KMS-11 (cell line): ENCODE measurements around the gene CCDC201.
"Not testable (repeated sequence)": the region's sequence is repeated elsewhere in the genome, so short reads cannot be mapped to it uniquely, and the experiment has no call there.

Source experiments
- H2AFZ ChIP-seq: fragments of 200-600 bp; sonication (generic); 2 replicates; pipeline ENCODE4 v1.6.1; 2016; ENCODE audit warnings: antibody characterized with exemption, mixed run types, low read depth
- H3K27ac ChIP-seq: fragments of 200-600 bp; sonication (generic); 2 replicates; pipeline ENCODE4 v1.6.1; 2016; ENCODE audit warnings: mild to moderate bottlenecking, mixed run types
- H3K27me3 ChIP-seq: fragments of 200-600 bp; sonication (generic); 2 replicates; pipeline ENCODE4 v1.6.1; 2017; ENCODE audit warnings: mild to moderate bottlenecking, low read depth, mixed run types, moderate library complexity; ENCODE audit not compliant: insufficient read depth
- H3K36me3 ChIP-seq: fragments of 200-600 bp; sonication (generic); 2 replicates; pipeline ENCODE4 v1.6.1; 2017; ENCODE audit warnings: mild to moderate bottlenecking, mixed run types; ENCODE audit not compliant: insufficient read depth
- H3K4me1 ChIP-seq: fragments of 200-600 bp; sonication (generic); 2 replicates; pipeline ENCODE4 v1.6.1; 2016; ENCODE audit warnings: mild to moderate bottlenecking, low read depth, mixed run types; ENCODE audit not compliant: poor library complexity, severe bottlenecking
- H3K4me2 ChIP-seq: fragments of 200-600 bp; sonication (generic); 2 replicates; pipeline ENCODE4 v1.7.0; 2016; ENCODE audit warnings: mild to moderate bottlenecking, mixed run types
- H3K4me3 ChIP-seq: fragments of 200-600 bp; sonication (generic); IDR thresholded peaks from 2 replicates; pipeline ENCODE4 v1.6.1; 2017; ENCODE audit warnings: low read depth, low read length, mixed read lengths; ENCODE audit not compliant: insufficient read depth
- H3K79me2 ChIP-seq: fragments of 200-600 bp; sonication (generic); 2 replicates; pipeline ENCODE4 v1.6.1; 2016; ENCODE audit warnings: low read depth, mixed run types; ENCODE audit not compliant: insufficient read depth
- H3K9ac ChIP-seq: fragments of 200-600 bp; sonication (generic); 2 replicates; pipeline ENCODE4 v1.6.1; 2016; ENCODE audit warnings: mild to moderate bottlenecking, mixed run types
- H4K20me1 ChIP-seq: fragments of 200-600 bp; sonication (generic); 2 replicates; pipeline ENCODE4 v1.6.1; 2016; ENCODE audit warnings: mild to moderate bottlenecking, mixed run types; ENCODE audit not compliant: insufficient read depth
- TF ChIP-seq, protein P1 (sequence below): fragments of 200-600 bp; sonication (generic); conservative IDR thresholded peaks from 2 replicates; pipeline ENCODE4 v1.6.1; 2017; ENCODE audit warnings: low read depth, mild to moderate bottlenecking, antibody characterized with exemption, low read length, moderate library complexity, mixed read lengths

CCDC201 gene

DNA sequence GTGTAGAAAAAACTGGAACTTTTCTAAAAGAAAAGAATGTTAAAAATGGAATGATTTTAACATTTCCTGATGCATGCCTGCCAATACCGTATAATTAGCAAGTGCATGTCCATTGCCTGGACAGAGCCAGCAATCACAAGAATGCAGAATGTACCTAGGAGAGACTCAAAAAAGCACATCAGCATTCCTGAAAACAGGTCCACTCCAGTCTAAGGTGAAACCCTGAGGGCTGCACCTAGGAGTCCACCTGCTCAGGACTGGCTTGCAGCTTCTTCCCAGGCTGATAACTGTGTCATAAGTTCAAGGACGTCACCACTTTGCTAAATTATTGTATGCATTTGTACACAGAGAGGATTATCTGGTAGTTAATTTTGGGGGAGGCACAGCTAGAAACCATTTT is 5.4 kb downstream of the CCDC201 start:
- H4K20me1 ChIP-seq: no peaks in the 10 kb centered on the region
- H3K27ac ChIP-seq: no peak overlapping the region
- no peaks in the 10 kb centered on the region for H3K36me3 ChIP-seq
- no peak overlapping the region for H3K9ac ChIP-seq
- no peak overlapping the region for H2AFZ ChIP-seq
- no peak overlapping the region for H3K4me2 ChIP-seq
- H3K4me3 ChIP-seq: no peak overlapping the region
- TF ChIP-seq, protein P1, sequence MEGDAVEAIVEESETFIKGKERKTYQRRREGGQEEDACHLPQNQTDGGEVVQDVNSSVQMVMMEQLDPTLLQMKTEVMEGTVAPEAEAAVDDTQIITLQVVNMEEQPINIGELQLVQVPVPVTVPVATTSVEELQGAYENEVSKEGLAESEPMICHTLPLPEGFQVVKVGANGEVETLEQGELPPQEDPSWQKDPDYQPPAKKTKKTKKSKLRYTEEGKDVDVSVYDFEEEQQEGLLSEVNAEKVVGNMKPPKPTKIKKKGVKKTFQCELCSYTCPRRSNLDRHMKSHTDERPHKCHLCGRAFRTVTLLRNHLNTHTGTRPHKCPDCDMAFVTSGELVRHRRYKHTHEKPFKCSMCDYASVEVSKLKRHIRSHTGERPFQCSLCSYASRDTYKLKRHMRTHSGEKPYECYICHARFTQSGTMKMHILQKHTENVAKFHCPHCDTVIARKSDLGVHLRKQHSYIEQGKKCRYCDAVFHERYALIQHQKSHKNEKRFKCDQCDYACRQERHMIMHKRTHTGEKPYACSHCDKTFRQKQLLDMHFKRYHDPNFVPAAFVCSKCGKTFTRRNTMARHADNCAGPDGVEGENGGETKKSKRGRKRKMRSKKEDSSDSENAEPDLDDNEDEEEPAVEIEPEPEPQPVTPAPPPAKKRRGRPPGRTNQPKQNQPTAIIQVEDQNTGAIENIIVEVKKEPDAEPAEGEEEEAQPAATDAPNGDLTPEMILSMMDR: no peak
- H3K4me1 ChIP-seq: no peaks in the 10 kb centered on the region
- no peaks in the 10 kb centered on the region for H3K79me2 ChIP-seq
- H3K27me3 ChIP-seq: no peaks in the 10 kb centered on the region

DNA sequence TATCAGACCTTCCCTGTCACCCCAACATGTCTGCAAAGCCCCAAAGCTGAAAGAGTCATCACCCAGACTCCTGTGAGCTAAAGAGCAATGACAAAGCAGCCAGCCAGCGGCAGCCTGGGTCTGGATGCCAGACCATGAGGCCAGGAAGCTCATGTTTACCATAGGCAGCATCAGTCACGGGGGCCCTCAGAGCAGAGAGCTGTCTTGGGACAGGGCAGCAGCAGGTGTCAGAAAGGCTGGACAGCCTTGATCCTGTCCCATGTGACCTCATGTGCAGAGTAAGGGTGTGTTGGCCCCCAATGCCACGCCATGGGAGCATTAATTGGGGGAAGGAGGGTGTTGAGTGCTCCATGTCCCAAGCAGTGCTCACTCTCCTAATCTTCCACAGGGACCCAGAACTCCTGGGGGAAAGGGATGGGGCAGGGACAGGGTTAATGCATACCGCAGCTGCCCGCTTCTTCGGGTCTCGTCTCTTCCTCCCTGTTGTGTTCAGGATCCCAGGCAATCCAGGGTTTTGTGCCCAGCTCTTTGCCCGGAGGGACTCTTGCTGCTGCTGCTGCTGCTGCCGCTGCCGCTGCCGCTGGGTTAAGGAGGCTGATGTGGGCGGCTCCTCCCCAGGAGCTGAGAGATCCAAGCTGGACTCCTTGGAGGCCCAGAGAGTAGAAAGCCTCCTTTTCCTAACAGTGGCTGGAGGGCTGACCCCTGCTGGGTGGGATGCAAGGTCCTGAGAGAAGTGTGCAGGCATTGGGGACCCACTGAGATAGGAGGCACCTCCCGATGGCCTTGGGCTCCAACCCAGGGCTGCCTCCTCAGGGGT is 7.1 kb downstream of the CCDC201 start:
- H3K4me3 ChIP-seq: no peak overlapping the region
- no peaks in the 10 kb centered on the region for H3K36me3 ChIP-seq
- H3K27ac ChIP-seq: no peak overlapping the region
- H3K79me2 ChIP-seq: no peaks in the 10 kb centered on the region
- no peaks in the 10 kb centered on the region for H4K20me1 ChIP-seq
- no peak overlapping the region for H3K4me2 ChIP-seq
- TF ChIP-seq, protein P1: no peak
- no peaks in the 10 kb centered on the region for H3K27me3 ChIP-seq
- no peak overlapping the region for H2AFZ ChIP-seq
- H3K4me1 ChIP-seq: no peaks in the 10 kb centered on the region
- H3K9ac ChIP-seq: no peak overlapping the region

DNA sequence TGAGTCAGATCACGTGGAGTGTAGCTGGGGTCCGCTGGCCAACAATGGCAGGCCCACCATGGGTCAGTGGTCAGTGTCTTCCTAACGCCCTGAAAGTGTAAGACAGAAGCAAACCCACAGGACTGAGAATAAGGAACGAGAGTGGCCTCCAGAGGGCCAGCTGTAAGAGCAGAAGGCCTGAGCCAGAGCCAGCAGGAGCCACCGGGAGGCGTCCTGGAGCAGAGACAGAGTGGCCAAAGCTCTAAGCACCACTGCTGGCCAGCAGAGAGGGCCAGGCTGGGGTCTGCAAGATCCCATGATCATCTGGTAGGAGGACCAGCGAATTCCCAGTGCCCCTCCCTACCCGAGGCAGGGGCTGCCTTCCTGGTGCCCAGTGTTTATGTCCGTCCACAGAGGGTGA is 9.2 kb downstream of the CCDC201 start:
- Histone ChIP-seq H3K9ac (no peak overlapping the region), H4K20me1 (no peaks in the 10 kb centered on the region), H3K27me3 (no peaks in the 10 kb centered on the region), H3K36me3 (no peaks in the 10 kb centered on the region), H3K79me2 (no peaks in the 10 kb centered on the region), H3K27ac (no peak overlapping the region), H3K4me2 (no peak overlapping the region), H2AFZ (no peak overlapping the region), H3K4me1 (no peaks in the 10 kb centered on the region), H3K4me3 (no peak overlapping the region)
- TF ChIP-seq, protein P1: no peak

DNA sequence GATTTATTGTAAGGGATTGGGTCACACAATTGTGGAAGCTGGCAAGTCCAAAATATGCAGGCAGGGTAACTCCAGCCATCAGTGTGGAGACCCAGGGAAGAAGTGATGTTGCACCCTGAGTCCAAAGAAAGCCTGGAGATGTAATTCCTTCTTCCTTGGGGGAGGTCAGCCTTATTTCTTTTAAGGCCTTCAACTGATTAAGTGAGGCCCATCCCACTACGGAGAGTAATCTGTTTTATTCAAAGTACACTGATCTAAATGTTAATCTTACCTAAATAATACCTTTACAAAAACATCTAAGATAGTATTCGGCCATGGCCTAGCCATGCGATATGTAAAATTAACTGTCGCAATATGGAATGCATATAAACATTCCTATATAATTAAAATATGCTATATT is 16.0 kb downstream of the CCDC201 start:
- not testable (repeated sequence) for H3K9ac ChIP-seq, H3K4me1 ChIP-seq, H3K4me2 ChIP-seq, H3K27me3 ChIP-seq, H3K27ac ChIP-seq, H2AFZ ChIP-seq, H3K79me2 ChIP-seq, H4K20me1 ChIP-seq, H3K36me3 ChIP-seq, H3K4me3 ChIP-seq

DNA sequence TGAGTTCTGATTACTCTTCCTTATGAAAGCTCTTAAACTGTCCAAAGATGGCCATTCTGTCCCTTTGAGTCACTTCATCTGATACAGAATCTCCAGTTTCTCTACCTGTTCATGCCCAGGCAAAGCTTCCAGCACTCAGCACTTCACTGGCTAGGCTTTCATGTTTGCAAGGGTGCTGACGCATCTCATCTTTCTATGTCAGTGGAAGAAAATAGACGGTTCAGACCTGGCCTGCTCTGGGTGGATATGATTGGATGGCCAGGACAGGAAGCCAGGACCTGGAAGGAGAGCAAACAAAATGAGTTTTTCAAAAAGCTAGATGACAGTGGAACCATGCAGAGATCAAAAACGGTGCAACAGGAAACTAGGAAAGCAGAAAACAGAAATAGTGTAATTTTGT is 17.2 kb downstream of the CCDC201 start:
- H3K9ac ChIP-seq, H3K79me2 ChIP-seq, H3K27me3 ChIP-seq, H4K20me1 ChIP-seq, H2AFZ ChIP-seq, H3K27ac ChIP-seq, H3K36me3 ChIP-seq, H3K4me1 ChIP-seq, H3K4me2 ChIP-seq, H3K4me3 ChIP-seq: not testable (repeated sequence)

DNA sequence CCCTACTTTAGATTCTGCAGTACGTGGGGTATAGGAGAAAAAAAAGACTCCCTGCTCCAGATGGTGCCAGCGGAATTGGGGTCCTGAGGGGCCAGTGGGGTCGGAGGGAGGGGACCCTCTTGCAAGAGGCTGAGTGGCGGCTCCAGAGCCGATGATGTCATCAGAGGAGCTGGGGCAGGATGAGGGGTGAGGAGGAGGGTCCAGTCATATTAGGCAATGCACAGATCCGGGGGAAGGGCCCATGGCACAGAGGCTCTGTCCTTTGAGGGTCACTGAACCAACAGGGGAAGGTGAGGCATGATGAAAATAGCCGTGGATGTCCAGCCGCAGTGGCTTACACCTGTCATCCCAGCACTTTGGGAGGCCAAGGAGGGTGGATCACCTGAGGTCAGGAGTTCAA is 19.4 kb downstream of the CCDC201 start:
- H3K27me3 ChIP-seq, H3K27ac ChIP-seq, H3K4me1 ChIP-seq, H3K9ac ChIP-seq, H3K79me2 ChIP-seq, H3K4me2 ChIP-seq, H3K4me3 ChIP-seq, H4K20me1 ChIP-seq, H2AFZ ChIP-seq, H3K36me3 ChIP-seq: not testable (repeated sequence)

DNA sequence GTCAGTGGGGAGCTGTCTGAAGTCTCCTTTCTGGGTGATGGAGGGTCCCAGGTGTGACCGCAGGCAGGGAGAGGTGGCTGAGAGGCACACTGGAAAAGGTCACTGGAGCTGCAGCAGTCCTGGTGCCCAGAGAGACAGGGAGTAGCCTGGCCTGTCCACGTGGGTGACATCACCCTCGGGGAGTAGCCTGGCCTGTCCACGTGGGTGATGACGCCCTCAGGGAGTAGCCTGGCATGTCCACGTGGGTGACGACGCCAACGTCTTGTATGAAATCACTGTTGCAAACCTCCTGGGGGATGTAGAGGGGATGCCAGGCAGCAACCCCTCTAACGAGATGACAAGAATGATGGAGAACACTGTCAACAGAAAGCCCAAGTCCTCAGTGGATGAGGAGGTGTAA is 19.9 kb downstream of the CCDC201 start:
- H3K4me2 ChIP-seq: not testable (repeated sequence)

DNA sequence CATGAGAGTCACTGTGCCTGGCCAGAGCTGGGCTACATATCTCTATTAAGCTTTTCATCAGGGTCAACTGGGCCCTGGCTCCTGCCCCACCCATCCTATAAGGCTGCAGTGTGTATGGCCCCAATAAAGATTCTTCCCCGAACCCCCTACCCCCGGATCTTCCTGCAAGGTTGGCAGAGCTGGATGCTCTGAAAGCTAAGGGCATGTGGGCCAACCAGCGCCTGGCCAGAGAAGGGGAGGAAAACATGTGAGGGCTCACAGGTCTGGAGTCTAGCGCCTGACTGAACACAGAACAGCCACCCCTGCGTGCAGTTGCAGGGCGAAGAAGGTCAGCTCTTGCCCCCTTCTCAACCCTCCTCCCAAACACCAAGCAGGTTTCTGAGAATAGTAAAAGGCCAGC is 24.1 kb downstream of the CCDC201 start:
- not testable (repeated sequence) for H3K9ac ChIP-seq, H3K79me2 ChIP-seq, H3K27me3 ChIP-seq, H3K4me2 ChIP-seq, H3K4me1 ChIP-seq, H3K27ac ChIP-seq, H3K4me3 ChIP-seq, H4K20me1 ChIP-seq, H2AFZ ChIP-seq, H3K36me3 ChIP-seq

More for the DNA sequence above, 19.9 kb downstream of the CCDC201 start:
- not testable (repeated sequence) for H3K27me3 ChIP-seq, H3K4me3 ChIP-seq, H2AFZ ChIP-seq, H3K27ac ChIP-seq, H3K36me3 ChIP-seq, H4K20me1 ChIP-seq, H3K4me1 ChIP-seq, H3K9ac ChIP-seq, H3K79me2 ChIP-seq
